Breast epithelium (tissue), 3 donors: ENCODE results near the gene COL23A1.

Experiments
- POLR2AphosphoS5 ChIP-seq, 3 donors: sonication (generic); formaldehyde crosslinking; IDR thresholded peaks; one replicate each; pipeline ENCODE4 v1.6.1; 2017; ENCODE audit warnings: antibody characterized with exemption in 3 of 3
- TF ChIP-seq, protein P1 (sequence below), 3 donors: fragments of 450-650 bp; IDR thresholded peaks; one replicate each; pipeline ENCODE4 v1.5.1; 2016 to 2017; ENCODE audit warnings: antibody characterized with exemption in 3 of 3, mild to moderate bottlenecking in 3 of 3, moderate library complexity in 3 of 3

DNA sequence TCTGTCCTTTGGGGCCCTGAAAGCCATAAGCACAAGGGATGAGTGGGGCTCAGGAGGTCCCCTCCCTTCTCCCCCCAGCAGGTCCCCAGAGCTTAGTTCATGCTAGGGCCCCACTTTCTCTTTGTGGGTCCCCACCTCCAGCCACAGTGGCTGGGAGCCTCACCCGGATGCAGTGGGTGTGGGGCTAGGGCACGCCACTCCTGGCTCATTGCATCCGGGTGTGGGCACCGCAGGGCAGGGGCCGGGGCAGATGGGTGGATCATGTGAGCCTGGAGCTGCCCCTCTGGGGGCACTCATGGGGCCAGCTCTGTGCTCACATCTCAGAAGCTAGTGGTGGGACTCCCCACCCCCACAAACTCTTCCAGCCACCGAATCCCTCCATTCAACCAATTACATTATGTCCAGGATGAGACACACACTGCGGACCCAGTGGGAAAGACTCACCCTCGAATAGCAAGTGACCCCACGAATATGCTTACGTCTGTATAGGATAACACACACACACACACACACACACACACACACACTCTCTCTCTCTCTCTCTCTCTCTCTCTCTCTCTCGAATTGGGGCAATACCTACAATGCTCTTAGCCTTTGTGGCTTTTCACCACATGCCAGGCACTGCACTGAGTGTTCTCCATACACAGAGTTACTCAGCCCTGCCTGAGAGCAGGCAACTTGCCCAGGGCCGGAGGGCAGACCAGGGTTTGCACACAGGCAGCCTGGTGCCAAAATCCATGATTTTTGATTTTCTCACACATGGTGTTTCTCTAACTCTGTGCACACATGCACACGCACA is 340.8 kb downstream of the COL23A1 start:
- TF ChIP-seq, protein P1, sequence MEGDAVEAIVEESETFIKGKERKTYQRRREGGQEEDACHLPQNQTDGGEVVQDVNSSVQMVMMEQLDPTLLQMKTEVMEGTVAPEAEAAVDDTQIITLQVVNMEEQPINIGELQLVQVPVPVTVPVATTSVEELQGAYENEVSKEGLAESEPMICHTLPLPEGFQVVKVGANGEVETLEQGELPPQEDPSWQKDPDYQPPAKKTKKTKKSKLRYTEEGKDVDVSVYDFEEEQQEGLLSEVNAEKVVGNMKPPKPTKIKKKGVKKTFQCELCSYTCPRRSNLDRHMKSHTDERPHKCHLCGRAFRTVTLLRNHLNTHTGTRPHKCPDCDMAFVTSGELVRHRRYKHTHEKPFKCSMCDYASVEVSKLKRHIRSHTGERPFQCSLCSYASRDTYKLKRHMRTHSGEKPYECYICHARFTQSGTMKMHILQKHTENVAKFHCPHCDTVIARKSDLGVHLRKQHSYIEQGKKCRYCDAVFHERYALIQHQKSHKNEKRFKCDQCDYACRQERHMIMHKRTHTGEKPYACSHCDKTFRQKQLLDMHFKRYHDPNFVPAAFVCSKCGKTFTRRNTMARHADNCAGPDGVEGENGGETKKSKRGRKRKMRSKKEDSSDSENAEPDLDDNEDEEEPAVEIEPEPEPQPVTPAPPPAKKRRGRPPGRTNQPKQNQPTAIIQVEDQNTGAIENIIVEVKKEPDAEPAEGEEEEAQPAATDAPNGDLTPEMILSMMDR (IDR thresholded peaks at IDR 0.05): no peak
- TF ChIP-seq POLR2AphosphoS5 (IDR thresholded peaks at IDR 0.05): no peak
